Sigmoid colon (tissue), 4 donors: ENCODE data around the gene TOGARAM2.

ENCODE experiments used
- EP300 ChIP-seq, 4 donors: sonication (generic); formaldehyde crosslinking; IDR thresholded peaks; one replicate each; pipeline ENCODE4 v1.6.1; 2017; ENCODE audit warnings: antibody characterized with exemption in 4 of 4
- POLR2AphosphoS5 ChIP-seq, 4 donors: sonication (generic); formaldehyde crosslinking; IDR thresholded peaks; one replicate each; pipeline ENCODE4 v1.6.1; 2017; ENCODE audit warnings: antibody characterized with exemption in 4 of 4
- TF ChIP-seq, protein P1 (sequence below), 4 experiments: fragments of 450-650 bp in 3 of 4; fragments of 200-600 bp in 1 of 4; IDR thresholded peaks; one replicate each; pipeline ENCODE4 v1.5.1; 2016 to 2019; ENCODE audit warnings: antibody characterized with exemption in 4 of 4, mild to moderate bottlenecking in 3 of 4, moderate library complexity in 2 of 4

DNA sequence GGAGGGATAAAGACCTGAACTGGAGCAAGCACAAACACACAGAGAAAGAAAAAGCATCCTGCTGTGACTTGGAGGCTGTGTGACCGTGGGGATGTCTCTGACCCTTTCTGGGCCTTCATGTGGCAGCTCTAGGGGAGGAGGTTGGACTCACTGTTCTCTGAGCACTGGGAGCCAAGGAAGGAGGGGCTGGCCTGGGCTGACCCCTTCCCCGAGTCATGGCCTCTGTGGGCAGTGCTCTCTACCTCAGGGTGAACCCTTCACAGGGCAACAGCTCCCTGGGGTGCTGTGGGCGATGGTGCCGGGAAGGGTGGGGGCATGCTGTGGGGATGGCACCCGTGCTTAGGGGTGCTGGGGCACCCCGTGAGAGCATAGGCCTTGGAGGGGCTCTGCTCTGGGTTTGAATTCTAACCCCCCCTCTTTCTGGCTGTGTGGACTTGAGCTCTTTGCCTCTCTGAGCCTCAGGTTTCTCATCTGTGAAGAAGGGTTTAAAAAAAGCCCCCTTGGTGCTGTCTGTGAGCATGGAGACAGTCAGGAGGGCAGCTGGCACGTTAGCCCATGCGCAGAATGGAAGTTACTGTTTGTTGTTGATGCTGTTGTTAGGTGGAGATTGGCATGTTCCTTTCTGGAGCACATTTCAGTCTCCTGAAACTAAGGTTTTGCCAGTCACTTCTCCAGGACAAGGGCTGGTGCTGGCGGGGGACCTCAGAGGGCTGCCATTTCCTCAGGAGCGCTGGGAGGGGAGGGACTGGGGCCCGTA lies 700 bp downstream of the TOGARAM2 start:
- TF ChIP-seq, protein P1, sequence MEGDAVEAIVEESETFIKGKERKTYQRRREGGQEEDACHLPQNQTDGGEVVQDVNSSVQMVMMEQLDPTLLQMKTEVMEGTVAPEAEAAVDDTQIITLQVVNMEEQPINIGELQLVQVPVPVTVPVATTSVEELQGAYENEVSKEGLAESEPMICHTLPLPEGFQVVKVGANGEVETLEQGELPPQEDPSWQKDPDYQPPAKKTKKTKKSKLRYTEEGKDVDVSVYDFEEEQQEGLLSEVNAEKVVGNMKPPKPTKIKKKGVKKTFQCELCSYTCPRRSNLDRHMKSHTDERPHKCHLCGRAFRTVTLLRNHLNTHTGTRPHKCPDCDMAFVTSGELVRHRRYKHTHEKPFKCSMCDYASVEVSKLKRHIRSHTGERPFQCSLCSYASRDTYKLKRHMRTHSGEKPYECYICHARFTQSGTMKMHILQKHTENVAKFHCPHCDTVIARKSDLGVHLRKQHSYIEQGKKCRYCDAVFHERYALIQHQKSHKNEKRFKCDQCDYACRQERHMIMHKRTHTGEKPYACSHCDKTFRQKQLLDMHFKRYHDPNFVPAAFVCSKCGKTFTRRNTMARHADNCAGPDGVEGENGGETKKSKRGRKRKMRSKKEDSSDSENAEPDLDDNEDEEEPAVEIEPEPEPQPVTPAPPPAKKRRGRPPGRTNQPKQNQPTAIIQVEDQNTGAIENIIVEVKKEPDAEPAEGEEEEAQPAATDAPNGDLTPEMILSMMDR (IDR thresholded peaks at IDR 0.05), result no peak
- TF ChIP-seq POLR2AphosphoS5 (IDR thresholded peaks at IDR 0.05) (no peak), EP300 (IDR thresholded peaks at IDR 0.05) (no peak)
